GM21447 (cell line): ENCODE measurements around the gene SIRPG.
"Not testable (repeated sequence)": the region's sequence is repeated elsewhere in the genome, so short reads cannot be mapped to it uniquely, and the experiment has no call there.

Experiments
- ATAC-seq: cut with Tn5 transposase; IDR thresholded peaks from one replicate; pipeline ENCODE4 v1.9.1; 2021; ENCODE audit not compliant: unreplicated experiment

Gene SIRPG

DNA sequence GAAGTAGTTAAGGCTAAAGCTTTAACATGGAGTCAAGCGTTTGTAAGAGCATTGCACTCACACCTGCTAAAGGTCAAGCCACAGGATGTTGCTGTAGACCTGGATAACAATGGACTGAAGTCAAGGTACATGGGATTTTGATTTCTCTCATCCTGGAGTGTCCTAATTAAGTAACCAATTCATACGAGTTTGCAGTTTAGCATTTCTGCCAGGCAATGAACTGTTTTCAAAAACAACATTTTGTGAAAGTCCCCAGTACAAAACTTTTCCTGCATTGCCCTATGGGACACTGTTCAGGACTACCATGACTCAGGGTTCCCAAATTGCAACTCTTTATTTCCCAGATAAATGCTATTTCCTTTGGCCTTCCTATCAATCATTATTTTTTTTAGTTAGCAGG lies 20.4 kb downstream of the SIRPG start:
- ATAC-seq: no peak

DNA sequence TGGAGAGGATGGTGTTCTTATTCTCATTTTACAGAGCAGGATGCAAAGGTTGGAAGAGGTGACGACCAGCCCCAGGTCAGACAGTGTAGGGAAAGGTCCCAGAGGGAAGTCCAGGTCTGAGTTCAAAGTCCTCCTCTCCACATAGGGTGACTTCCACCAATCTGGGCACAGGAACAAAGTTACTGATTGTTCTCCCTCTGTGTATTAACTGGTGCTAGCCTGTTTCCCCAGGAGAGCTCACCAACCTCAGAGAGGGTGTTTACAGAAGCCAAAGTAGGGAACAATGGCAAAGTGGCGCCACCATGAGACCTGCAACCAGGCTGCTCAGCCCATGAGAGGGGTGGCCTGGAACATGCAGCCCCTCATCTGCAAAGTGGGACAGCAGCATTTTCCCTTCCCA lies 21.0 kb downstream of the SIRPG start:
- no peak for ATAC-seq

DNA sequence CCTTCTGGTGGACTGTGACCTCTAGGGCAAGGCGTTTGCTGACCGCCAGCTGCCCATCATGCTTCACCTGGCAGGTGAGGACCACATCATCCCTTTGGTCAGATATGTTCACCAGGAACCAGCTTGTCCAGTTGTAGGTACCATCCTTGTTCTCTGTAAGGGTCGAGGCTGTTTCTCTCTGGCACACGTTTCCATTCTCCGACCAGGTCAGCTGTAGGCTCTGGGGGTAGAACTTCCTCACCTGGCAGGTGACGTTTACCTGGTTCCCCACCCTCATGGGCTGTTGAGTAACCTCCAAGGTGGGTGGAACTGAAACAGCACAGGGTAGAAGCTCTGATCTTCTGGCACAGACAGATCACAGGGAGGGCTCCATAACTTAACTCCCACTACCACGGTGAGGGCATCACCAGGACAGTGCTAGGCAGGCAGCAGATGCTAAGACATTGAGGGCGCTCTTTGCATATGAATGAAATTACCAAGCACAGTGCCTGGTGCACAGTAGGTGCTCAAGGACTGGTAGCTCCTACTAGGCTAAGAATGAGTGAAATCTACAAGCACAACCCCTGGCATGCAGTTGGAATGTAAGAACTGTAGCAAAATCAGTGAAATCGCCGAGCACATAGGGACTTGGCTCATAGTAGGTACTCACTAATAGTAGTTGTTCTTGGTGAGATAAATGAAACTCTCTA lies 22.1 kb downstream of the SIRPG start:
- ATAC-seq: no peak

DNA sequence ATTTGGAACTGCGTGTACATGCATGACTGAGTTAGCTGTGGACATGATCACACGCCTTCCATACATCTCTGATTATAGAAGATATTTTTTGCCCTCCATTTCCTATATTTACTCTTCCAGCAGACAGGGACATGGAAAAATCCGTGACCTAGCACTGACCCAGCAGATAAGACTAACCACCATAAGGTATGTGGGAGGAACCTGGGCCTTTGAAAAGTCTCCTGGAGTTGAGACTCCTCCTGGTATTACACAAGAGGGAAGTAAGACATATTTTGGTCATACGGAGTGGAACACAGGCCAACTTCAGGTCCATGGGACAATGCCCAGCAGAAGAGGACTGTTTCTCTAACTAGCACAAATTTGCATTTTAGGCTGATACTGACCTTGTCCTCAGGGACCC lies 24.0 kb downstream of the SIRPG start:
- no peak for ATAC-seq

- no peak for ATAC-seq
Measured at GRCh38 chr20:1632178-1632577, 25.4 kb downstream of the SIRPG start.

DNA sequence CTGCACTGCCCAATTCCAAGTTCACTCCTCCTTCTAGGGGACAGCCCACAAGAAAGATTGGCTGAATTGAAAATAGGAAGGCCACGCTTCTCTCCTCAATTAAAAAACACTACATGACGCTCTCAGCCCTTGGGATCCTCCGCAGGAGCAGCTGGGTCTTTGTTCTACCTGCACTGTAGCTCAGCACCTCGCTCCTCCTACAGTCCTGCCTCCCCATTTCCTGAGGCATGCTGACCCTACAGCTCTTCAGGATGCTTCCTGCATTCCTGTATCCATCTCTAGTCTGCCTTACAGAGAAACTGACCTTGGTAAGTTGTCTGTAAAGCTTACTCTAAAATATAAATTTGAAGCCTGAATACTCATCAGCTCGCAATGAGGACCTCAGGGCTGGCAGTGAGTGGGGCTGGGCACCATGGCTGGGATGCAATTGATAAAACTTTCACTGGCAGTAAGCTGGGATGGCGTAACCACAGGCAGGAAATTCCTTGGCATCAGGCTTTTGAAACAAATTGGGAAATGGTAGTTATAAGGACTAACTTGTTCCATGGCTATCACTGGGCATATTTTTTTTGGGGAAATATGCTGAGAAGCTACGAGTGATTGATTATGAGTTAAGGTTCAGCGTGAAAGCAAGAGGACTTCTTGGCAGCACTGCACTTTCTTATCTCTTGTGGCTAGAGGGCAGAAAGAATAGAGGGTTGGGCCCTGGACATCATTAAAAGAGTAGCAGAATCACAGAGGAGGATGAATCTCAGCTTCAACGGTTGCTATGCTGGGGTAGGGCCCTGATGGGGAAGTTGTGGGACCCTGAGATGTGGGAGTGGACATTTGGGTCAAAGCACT lies 26.0 kb downstream of the SIRPG start:
- ATAC-seq: no peak

DNA sequence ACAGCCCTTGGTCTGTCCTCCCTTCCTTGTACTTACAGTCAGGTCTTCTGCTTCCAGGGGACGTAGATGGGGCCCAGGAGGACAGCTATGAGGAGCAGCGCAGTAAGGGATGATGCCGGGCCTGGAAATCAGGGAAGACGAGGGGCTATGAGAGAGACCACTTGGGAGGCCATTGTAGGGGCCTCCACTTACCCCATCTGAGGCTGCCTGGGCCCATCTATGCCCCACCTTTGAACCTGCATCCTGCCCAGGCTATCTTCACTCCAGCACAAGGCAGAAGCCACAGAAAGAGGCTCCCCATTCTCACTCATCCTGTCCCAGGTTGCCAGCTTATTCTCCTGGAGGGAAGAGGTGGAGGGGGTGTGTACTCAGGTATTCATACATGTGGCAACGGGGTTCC lies 27.4 kb downstream of the SIRPG start:
- no peak for ATAC-seq

- no peak for ATAC-seq
Measured at GRCh38 chr20:1629321-1629720, 28.3 kb downstream of the SIRPG start.

DNA sequence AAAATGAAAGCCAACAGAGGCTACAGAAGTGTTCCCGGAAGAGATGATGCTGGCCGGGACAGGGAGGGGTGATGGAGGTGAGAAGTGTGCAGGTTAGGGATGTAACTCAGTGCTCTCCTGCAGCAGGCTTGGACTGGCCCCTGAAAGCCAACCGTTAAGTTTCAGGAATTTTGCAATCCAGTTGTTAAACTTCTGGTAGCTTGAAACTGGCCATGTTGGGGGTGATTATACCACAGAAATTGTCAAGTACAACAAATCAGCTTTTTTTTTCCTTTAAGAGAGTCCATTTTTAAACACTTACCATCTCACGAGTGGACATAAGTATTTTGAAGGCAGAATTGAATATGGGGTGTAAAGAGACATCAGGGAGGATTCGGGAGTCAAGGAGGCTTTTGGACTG lies 29.0 kb downstream of the SIRPG start:
- no peak for ATAC-seq

DNA sequence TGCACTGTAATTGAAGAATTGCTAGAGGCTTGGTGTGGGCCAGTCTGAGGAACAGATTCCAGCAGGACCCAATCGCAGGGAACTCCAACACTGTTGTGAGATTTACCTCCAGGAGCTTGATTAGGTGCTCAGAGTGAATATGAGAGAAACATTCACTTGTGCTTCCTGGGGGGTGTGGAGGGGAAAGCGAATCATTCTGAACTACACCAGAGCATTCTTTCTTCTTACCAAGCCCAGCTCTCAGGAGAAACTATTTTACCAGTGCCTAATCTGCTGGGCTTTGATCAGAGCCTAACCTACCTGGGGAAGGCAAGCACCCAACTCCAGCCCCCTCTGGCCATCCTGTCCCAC lies 30.4 kb downstream of the SIRPG start:
- ATAC-seq: no peak

DNA sequence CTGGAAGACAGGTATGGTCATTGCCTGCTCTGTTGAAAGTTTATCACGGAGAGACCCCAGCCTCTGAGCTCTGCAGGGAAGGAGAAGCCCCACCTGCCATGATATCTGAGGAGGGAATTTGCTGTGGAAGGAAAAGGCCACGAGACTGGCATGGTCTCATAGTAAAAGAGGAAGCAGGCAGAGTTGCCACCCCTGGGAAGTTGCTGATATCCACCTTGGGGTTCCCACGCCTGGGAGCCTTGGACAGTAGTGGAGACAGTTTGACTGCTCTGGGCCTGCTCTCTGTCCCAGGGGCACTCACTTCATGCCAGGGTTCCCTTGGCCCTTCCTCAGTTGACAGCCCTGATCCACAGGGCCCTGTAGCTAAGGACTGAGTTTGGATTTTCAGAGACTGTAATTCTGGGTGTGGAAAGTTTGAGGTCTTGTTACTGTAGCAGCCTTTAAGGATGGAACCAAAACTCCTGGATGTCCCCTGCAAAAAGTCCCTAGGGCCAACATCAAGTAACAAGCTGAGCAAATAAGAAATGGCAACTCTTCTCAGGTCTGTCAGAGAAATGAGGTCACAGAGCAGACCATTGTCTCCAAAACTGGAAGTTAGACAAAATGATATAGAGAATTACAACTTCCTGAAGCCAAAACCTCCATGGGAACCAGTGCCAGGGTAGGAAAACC lies 30.9 kb downstream of the SIRPG start:
- ATAC-seq: no peak

- ATAC-seq: no peak
Measured at GRCh38 chr20:1625083-1625690, 32.4 kb downstream of the SIRPG start.

DNA sequence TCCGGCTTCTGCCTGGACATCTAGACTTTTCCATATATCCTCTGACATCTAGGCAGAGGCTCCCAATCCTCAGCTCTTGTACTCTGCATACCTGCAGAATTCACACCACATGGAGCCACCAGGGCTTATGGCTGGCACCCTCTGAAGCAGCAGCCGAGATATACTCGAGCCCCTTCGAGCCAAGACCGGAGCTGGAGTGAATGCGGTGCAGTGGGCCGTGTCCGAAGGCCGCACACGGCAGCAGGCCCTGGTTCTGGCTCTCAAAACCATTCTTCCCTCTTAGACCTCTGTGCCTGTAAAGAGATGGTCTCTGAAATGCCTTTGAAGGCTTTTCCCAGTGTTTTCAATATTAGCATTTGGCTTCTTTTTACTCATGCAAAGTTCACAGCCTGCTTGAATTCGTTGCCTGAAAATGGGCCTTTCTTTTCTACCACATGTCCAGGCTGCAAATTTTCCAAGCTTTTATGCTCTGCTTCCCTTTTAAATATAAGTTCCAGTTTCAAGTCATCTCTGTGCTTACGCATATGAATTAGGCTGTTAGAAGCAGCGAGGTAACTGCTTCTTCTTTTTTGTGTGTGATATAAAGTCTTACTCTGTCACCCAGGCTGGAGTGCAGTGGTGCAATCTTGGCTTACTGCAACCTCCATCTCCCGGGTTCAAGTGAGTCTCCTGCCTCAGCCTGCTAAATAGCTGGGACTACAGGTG lies 33.9 kb downstream of the SIRPG start:
- no peak for ATAC-seq

DNA sequence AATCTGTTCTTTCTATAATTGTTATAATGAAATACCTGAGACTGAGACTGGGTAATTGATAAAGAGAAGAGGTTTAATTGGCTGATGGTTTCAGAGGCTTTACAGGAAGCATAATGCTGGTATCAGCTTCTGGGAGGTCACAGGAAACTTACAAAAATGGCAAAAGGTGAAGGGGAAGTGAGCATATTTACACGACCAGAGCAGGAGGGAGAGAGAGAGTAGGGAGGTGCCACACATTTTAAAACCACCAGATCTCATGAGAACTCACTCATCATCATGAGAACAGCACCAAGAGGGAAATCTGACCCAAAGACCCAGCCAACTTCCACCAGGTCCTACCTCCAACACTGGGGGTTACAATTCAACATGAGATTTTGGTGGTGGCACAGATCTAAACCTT lies 35.1 kb downstream of the SIRPG start:
- ATAC-seq: no peak

GRCh38 chr20:1621316-1621715 lies 36.3 kb downstream of the SIRPG start:
- no peak for ATAC-seq

DNA sequence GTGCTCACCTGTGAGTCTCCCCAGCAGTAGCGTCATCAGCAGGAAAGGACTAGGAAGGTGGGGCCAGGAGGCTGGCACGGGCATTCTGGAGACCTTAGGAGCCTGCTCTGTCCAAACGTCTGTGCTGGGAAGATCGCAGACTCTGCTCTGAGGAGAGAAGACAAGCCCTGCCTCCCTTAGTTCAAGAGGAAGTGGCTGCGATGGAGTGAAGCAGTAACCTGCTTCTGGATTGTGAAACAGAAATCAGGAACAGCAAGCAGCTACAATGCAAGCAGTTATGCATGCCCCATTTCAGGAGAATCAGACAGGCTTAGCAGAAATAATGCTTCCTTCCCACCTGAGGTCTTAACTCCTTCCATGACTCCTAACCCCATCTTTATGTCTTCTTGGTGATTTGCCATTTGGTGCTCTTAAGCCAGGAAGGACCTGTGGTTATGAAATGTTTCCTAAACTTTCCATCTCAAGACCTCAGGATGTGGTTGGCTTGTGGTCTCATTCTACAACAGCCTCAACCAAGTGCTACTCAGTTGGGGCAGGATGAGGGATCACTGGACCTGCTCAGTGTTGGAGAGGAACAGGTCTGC lies 37.6 kb downstream of the SIRPG start, which contains the start of gene SIRPB1:
SIRPB1 (minus strand) TSS at position 149 of the 584 bp plus-strand sequence; CDS start at position 84, 65 bp downstream.
- no peak for ATAC-seq

DNA sequence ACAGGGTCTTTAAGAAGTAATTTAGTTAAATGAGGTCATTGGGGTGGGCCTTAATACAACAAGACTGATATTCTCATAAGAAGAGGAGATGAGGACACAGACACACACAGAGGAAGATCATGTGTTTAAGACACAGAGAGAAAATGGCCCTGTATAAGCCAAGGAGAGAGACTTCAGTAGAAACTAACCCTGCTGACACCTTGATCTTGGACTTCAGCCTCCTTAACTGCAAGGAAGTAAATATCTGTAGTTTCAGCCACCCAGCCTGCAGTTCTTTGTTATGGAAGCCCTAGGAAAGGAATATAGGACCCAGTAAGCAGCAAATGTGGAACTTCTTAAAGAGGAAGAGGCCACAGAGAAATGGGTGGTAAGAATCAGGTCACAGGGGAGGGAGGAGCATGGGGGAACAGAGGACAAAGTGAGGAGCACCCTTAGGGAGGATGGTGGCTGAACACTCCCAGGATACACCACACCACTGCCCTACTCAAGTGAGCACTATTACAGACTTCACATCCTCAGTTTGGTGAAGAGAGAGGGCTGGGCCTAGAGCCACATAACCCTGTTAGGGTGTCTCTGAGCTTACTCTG lies 38.5 kb downstream of the SIRPG start:
- ATAC-seq: no peak

- no peak for ATAC-seq
Measured at GRCh38 chr20:1618479-1618878, 39.1 kb downstream of the SIRPG start.

- no peak for ATAC-seq
Measured at GRCh38 chr20:1616858-1617434, 40.6 kb downstream of the SIRPG start.

GRCh38 chr20:1610404-1610803 lies 47.2 kb downstream of the SIRPG start:
- ATAC-seq: not testable (repeated sequence)
